Gastrocnemius medialis (tissue), 4 donors: Measurements from ENCODE around the gene SELENOH. TPM values are rescaled to one million over a fixed set of nuclear protein-coding genes. Genes with fewer than 3 reads are reported as not detected.

Experiments
- ATAC-seq, 2 donors: fragments of 150-250 bp; one replicate each; pipeline ENCODE4 v1.9.1; 2016
- DNase-seq, 2 donors: peaks; one replicate each; pipeline ENCODE4 v3.0.0-alpha.2; 2019
- H3K27ac ChIP-seq, 4 donors: fragments of 200-600 bp; sonication (generic); 1 replicate in 1 of 4; 2 replicates in 3 of 4; pipeline ENCODE4 v1.5.1; 2016 to 2018; ENCODE audit warnings: mild to moderate bottlenecking in 2 of 4, moderate library complexity in 1 of 4
- H3K27me3 ChIP-seq, 3 donors: fragments of 200-600 bp; sonication (generic) in 2 of 3; 1 replicate in 1 of 3; 2 replicates in 2 of 3; pipeline versions ENCODE4 v1.5.1 to v1.6.0; 2016 to 2019; ENCODE audit warnings: mild to moderate bottlenecking in 1 of 3, moderate library complexity in 1 of 3
- H3K36me3 ChIP-seq, 2 donors: fragments of 200-600 bp; sonication (generic) in 1 of 2; one replicate each; pipeline ENCODE4 v1.5.1; 2017 to 2018
- H3K4me1 ChIP-seq, 2 donors: fragments of 200-600 bp; sonication (generic) in 1 of 2; one replicate each; pipeline ENCODE4 v1.5.1; 2016 to 2017; ENCODE audit warnings: mild to moderate bottlenecking in 2 of 2
- H3K4me3 ChIP-seq, 4 donors: fragments of 200-600 bp; sonication (generic) in 3 of 4; 1 replicate in 1 of 4; 2 replicates in 3 of 4; pipeline ENCODE4 v1.5.1; 2016 to 2019; ENCODE audit warnings: mild to moderate bottlenecking in 2 of 4
- H3K9me3 ChIP-seq, 3 donors: fragments of 200-600 bp; sonication (generic) in 2 of 3; 1 replicate in 1 of 3; 2 replicates in 2 of 3; pipeline ENCODE4 v1.5.1; 2016 to 2019
- POLR2A ChIP-seq, 2 donors: fragments of 450-650 bp; IDR thresholded peaks; one replicate each; pipeline ENCODE4 v1.6.1; 2017; ENCODE audit warnings: antibody characterized with exemption in 2 of 2, mild to moderate bottlenecking in 2 of 2, moderate library complexity in 2 of 2
- in situ Hi-C, 4 donors: fragments of 200-750 bp; cut with MboI; loops; one replicate each; pipeline versions ENCODE4 v1.15.0 to v1.8.0; 2017; ENCODE audit warnings: low sequenced_read_pairs in 4 of 4
- intact Hi-C: fragments of 100-400 bp; cut with DNase I; formaldehyde crosslinking; loops from one replicate; pipeline ENCODE4 v1.15.1; 2023; ENCODE audit warnings: low total_unique reads
- total RNA-seq, 4 donors: library from RNA; depleted of rRNA; stranded (reverse); fragments of >200 nt; gene quantifications; one replicate each; pipeline versions ENCODE4 v1.1.0 to v1.2.3, GENCODE V29; 2016
- TF ChIP-seq, protein P1 (sequence below), 5 experiments: fragments of 450-650 bp in 3 of 5; fragments of 200-600 bp in 2 of 5; sonication (generic) in 2 of 5; IDR thresholded peaks in 4 of 5; conservative IDR thresholded peaks in 1 of 5; 1 replicate in 4 of 5; 2 replicates in 1 of 5; pipeline ENCODE4 v1.5.1; 2016 to 2019; ENCODE audit warnings: antibody characterized with exemption in 5 of 5, mild to moderate bottlenecking in 3 of 5, moderate library complexity in 3 of 5

The SELENOH gene
- total RNA-seq, 4 donors from 2014 or later, result 94.7 to 145 (median 132) TPM

DNA sequence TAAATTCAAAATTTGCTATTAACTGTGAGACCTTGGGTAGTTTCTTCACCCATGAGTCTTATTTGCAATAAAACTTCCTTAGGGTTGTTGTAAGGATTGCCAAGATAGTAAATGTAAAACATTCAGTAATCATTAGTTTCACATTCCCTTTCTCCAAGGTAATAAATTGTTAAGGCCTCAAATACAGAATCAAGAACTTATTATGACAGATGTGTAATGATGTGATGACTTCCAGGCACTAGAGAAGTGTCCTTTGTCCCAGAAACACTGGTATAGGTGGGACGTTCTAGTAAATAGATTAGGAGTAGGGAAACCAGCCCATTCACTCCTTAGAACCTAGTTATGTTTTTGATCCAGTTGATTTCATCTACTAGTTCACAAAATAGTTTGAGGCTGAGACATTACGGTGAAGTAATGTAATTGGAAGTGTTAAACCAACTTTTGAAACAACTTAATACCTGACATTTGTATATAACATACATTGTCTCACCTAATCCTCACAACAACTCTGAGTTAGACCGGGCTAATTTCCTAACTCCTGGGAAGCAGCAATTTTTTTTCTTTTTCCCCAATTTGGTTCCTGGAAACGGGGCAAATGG, 45.8 kb downstream of the SELENOH start:
- TF ChIP-seq, protein P1, sequence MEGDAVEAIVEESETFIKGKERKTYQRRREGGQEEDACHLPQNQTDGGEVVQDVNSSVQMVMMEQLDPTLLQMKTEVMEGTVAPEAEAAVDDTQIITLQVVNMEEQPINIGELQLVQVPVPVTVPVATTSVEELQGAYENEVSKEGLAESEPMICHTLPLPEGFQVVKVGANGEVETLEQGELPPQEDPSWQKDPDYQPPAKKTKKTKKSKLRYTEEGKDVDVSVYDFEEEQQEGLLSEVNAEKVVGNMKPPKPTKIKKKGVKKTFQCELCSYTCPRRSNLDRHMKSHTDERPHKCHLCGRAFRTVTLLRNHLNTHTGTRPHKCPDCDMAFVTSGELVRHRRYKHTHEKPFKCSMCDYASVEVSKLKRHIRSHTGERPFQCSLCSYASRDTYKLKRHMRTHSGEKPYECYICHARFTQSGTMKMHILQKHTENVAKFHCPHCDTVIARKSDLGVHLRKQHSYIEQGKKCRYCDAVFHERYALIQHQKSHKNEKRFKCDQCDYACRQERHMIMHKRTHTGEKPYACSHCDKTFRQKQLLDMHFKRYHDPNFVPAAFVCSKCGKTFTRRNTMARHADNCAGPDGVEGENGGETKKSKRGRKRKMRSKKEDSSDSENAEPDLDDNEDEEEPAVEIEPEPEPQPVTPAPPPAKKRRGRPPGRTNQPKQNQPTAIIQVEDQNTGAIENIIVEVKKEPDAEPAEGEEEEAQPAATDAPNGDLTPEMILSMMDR (IDR thresholded peaks at IDR 0.05 in 4 of 5, conservative IDR thresholded peaks at IDR 0.05 in 1 of 5), result no peak
- TF ChIP-seq POLR2A (IDR thresholded peaks at IDR 0.05), result no peak
- Histone ChIP-seq H3K36me3 (peaks cover 0 to 9% of the 10 kb centered on the region in 2 donors), H3K4me1 (peaks cover 52 to 61% of the 10 kb centered on the region in 2 donors), H3K27me3 (no peaks in the 10 kb centered on the region), H3K9me3 (no peaks in the 10 kb centered on the region), H3K27ac (peak overlapping the region in 3 of 4 donors; percentile 1 to 48 (median 42)), H3K4me3 (no peak overlapping the region)
- ATAC-seq (no peak), DNase-seq (no peak)
- intact Hi-C loops, result no loop called here
- in situ Hi-C loops, result no loop called here

DNA sequence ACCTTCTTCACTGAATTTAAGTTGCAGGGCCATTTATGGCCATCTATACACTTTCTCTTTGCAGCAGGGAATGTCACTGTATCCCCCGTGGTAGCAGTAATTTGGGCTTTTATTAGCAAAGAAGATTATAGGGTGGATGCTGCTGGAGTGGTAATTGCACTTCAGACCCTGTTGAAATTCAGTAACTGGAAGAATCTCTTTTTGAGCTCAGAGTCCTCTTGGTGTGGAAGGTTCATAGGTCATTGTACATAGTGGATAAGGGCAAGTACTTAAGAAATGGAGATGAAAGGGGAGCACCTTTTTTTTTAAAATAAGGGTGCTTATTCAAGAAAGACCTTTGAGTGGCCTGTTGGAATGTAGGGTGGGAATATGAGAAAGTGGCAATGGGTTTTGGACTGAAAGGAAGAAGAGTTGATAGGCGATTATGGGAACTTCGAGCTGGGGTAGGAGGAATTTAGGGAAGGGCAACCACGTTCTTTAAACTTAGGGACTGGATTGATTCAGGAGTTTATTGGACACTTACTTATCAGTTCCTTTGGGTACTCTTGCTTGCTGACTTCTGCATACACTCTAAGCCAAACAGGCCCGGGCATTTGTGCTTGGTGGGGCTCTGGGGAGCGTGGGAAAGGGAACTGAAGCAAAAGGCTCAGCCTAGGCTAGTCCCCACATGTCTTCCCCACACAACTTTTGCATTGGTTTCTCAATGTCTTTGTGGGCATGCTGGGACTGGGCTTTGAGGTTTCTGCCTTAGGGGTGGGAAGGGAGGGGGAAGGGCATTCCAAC, 46.8 kb downstream of the SELENOH start:
- DNase-seq (no peak), ATAC-seq (no peak)
- peaks cover 0 to 11% of the 10 kb centered on the region in 2 donors for H3K36me3 ChIP-seq
- in situ Hi-C loops, result no loop called here
- no peaks in the 10 kb centered on the region for H3K27me3 ChIP-seq
- no peak for TF ChIP-seq POLR2A (IDR thresholded peaks at IDR 0.05)
- TF ChIP-seq, protein P1 (IDR thresholded peaks at IDR 0.05 in 4 of 5, conservative IDR thresholded peaks at IDR 0.05 in 1 of 5), result no peak
- peaks cover 47 to 55% of the 10 kb centered on the region in 2 donors for H3K4me1 ChIP-seq
- peak overlapping the region in 3 of 4 donors; percentile 1 to 48 (median 1) for H3K27ac ChIP-seq
- intact Hi-C loops, result no loop called here
- no peaks in the 10 kb centered on the region for H3K9me3 ChIP-seq
- H3K4me3 ChIP-seq, result no peak overlapping the region

DNA sequence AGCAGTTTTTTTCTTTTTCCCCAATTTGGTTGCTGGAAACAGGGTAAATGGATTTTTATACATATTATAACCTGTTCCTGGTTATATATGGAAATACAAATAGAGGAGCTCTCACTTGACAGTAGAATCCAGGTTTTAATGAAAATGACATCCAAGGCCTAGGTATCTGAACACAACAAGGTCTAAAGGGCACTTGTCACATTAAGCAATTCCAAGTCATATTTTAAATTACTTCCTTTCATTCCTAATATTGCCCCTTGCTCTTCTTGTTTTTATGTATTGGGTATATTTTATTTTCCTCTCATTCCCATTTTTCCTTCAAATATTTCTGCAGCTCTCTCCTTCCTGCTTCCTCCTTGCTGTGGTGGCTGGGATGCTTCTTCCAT, 47.4 kb downstream of the SELENOH start:
- in situ Hi-C loops (no loop called here), intact Hi-C loops (no loop called here)
- Histone ChIP-seq H3K27me3 (no peaks in the 10 kb centered on the region), H3K27ac (peak overlapping the region in 1 of 4 donors; percentile 48), H3K4me1 (peaks cover 53 to 60% of the 10 kb centered on the region in 2 donors), H3K4me3 (no peak overlapping the region), H3K9me3 (no peaks in the 10 kb centered on the region), H3K36me3 (peaks cover 0 to 11% of the 10 kb centered on the region in 2 donors)
- DNase-seq (no peak), ATAC-seq (no peak)
- TF ChIP-seq, protein P1 (IDR thresholded peaks at IDR 0.05 in 4 of 5, conservative IDR thresholded peaks at IDR 0.05 in 1 of 5), result no peak
- TF ChIP-seq POLR2A (IDR thresholded peaks at IDR 0.05), result no peak

DNA sequence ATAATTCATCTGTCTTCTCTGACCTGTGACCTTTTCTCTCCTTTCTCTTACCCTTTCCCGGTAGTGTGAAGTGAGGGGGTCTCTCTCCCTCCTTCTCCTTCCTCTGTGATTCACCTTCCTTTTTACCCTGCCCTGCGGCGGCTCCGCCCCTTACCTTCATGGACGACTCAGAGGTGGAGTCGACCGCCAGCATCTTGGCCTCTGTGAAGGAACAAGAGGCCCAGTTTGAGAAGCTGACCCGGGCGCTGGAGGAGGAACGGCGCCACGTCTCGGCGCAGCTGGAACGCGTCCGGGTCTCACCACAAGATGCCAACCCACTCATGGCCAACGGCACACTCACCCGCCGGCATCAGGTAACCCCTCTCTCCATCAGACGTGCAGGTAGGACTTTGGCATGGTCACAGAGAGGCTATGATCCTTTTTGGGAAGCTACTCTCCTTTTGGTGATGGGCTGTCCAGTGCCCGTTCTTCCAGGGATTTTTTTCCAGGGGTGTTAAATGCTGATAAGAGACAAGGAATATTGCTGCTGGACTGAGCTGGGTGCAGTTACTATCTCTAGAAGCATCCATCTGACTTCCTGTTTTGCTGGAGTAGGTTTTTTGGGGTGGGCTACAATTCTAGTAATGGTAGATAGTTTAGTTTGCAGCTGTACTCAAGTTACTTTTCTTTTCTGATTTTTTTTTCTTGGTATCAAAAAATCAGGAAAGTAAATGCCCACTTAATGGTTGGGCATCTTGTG, 50.2 kb downstream of the SELENOH start:
- in situ Hi-C loops, result no loop called here
- H3K9me3 ChIP-seq, result no peaks in the 10 kb centered on the region
- H3K4me1 ChIP-seq, result peaks cover 48 to 52% of the 10 kb centered on the region in 2 donors
- DNase-seq, result no peak
- TF ChIP-seq, protein P1 (IDR thresholded peaks at IDR 0.05 in 4 of 5, conservative IDR thresholded peaks at IDR 0.05 in 1 of 5), result no peak
- no peak for TF ChIP-seq POLR2A (IDR thresholded peaks at IDR 0.05)
- peak overlapping the region in 3 of 4 donors; percentile 40 to 46 (median 41) for H3K27ac ChIP-seq
- H3K4me3 ChIP-seq, result no peak overlapping the region
- H3K27me3 ChIP-seq, result no peaks in the 10 kb centered on the region
- peaks cover 0 to 25% of the 10 kb centered on the region in 2 donors for H3K36me3 ChIP-seq
- intact Hi-C loops, result loop anchor here (10.0 kb wide), 1 partner anchor 227 kb away; the partner anchor contains the start of gene UBE2L6
- ATAC-seq, result no peak
